K562 (cell line): ENCODE measurements around the gene POLR3A.

Experiments
- ATF3 ChIP-seq, 2 experiments: fragments of 450-650 bp in 1 of 2; sonication (generic) in 1 of 2; formaldehyde crosslinking in 1 of 2; IDR thresholded peaks in 1 of 2; conservative IDR thresholded peaks in 1 of 2; 2 replicates each; pipeline versions ENCODE4 v1.6.1 to v1.8.1; 2016 to 2023; ENCODE audit warnings: mild to moderate bottlenecking in 2 of 2, moderate library complexity in 2 of 2, inconsistent platforms in 1 of 2, missing genetic modification reagents in 1 of 2
- FUS ChIP-seq: fragments of 200-400 bp; formaldehyde crosslinking; optimal IDR thresholded peaks from 2 replicates; pipeline ENCODE3; 2017; ENCODE audit warnings: low read depth, low read length
- JUN ChIP-seq, 2 experiments: sonication (generic) in 1 of 2; formaldehyde crosslinking in 1 of 2; IDR thresholded peaks; 2 replicates each; pipeline versions ENCODE4 v1.6.1 to v1.8.0; 2012 to 2022; ENCODE audit warnings: borderline replicate concordance in 2 of 2, mild to moderate bottlenecking in 2 of 2, improper control_type of control experiment in 1 of 2, low read depth in 1 of 2, low read length in 1 of 2, missing genetic modification reagents in 1 of 2
- KLF1 ChIP-seq: fragments of 450-650 bp; IDR thresholded peaks from 2 replicates; pipeline ENCODE4 v1.6.1; 2016; ENCODE audit warnings: missing genetic modification characterization, missing compliant biosample characterization
- NR2C2 ChIP-seq, 2 experiments: fragments of 200-800 bp in 1 of 2; sonication (Bioruptor generic) in 1 of 2; sonication (generic) in 1 of 2; formaldehyde crosslinking in 1 of 2; IDR thresholded peaks; 2 replicates each; pipeline versions ENCODE4 v1.6.1 to v1.8.0; 2016 to 2022; ENCODE audit warnings: mild to moderate bottlenecking in 1 of 2, missing compliant biosample characterization in 1 of 2, missing genetic modification characterization in 1 of 2, missing genetic modification reagents in 1 of 2
- PCBP2 ChIP-seq: fragments of 200-400 bp; formaldehyde crosslinking; IDR thresholded peaks from 2 replicates; pipeline ENCODE4 v1.6.1; 2018; ENCODE audit warnings: low read length, low read depth, mild to moderate bottlenecking, moderate library complexity; ENCODE audit not compliant: poor library complexity, severe bottlenecking
- POLR2AphosphoS5 ChIP-seq: IDR thresholded peaks from 2 replicates; pipeline ENCODE4 v1.6.1; 2011; ENCODE audit warnings: mild to moderate bottlenecking, low read depth, low read length, moderate library complexity; ENCODE audit not compliant: control insufficient read depth, insufficient read depth
- SP1 ChIP-seq: sonication (generic); formaldehyde crosslinking; IDR thresholded peaks from 2 replicates; pipeline ENCODE4 v1.8.1; 2022; ENCODE audit warnings: mild to moderate bottlenecking, missing genetic modification reagents
- TAF1 ChIP-seq: IDR thresholded peaks from 2 replicates; pipeline ENCODE4 v1.6.1; 2011; ENCODE audit warnings: mild to moderate bottlenecking, low read length, moderate library complexity; ENCODE audit not compliant: insufficient read depth, control insufficient read depth, severe bottlenecking; ENCODE audit errors: extremely low read depth
- USF1 ChIP-seq: sonication (generic); formaldehyde crosslinking; IDR thresholded peaks from 2 replicates; pipeline ENCODE4 v1.9.0; 2022; ENCODE audit warnings: mild to moderate bottlenecking, missing genetic modification reagents
- ZFP91 ChIP-seq: sonication (generic); formaldehyde crosslinking; IDR thresholded peaks from 2 replicates; pipeline ENCODE4 v1.8.0; 2022; ENCODE audit warnings: mild to moderate bottlenecking, missing genetic modification reagents

DNA sequence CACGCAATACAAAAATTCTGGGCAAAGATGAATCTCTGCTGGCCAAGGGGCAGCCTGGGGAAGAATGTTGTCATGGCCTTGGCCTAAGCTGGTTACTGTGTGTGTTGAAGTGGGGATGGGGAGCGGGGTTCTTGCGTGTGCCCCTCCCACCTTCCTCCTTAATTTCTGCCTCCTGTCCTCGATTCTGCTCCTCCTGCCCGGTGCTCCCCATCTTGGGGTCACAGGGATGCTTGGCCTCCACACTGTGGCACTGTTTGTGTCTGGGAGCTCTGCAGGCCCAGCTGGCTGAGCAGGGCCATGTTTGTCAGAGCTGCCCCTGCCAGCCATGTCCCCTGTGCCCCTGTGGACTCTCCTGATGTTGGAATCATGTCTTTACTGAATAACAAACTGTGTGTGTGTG is 41.4 kb upstream of the POLR3A start:
- no peak for TF ChIP-seq PCBP2
- no peak for TF ChIP-seq SP1 (CRISPR knock-in tag)
- TF ChIP-seq ATF3 (IDR thresholded peaks at IDR 0.05), result no peak
- no peak for TF ChIP-seq ATF3 (CRISPR knock-in tag; conservative IDR thresholded peaks at IDR 0.05)
- TF ChIP-seq FUS, result no peak
- TF ChIP-seq KLF1, result no peak
- no peak for TF ChIP-seq POLR2AphosphoS5
- no peak for TF ChIP-seq JUN (IDR thresholded peaks at IDR 0.05; ENCODE audit: borderline replicate concordance, low read depth, low read length)
- no peak for TF ChIP-seq JUN (CRISPR knock-in tag; IDR thresholded peaks at IDR 0.05; ENCODE audit: borderline replicate concordance)
- TF ChIP-seq TAF1, result no peak
- no peak for TF ChIP-seq USF1 (CRISPR knock-in tag)
- TF ChIP-seq ZFP91, result no peak
- no peak for TF ChIP-seq NR2C2 (CRISPR knock-in tag; IDR thresholded peaks at IDR 0.05)
- TF ChIP-seq NR2C2 (tag; IDR thresholded peaks at IDR 0.05), result no peak
